ENCODE data around the gene DNAJB6.

DNA sequence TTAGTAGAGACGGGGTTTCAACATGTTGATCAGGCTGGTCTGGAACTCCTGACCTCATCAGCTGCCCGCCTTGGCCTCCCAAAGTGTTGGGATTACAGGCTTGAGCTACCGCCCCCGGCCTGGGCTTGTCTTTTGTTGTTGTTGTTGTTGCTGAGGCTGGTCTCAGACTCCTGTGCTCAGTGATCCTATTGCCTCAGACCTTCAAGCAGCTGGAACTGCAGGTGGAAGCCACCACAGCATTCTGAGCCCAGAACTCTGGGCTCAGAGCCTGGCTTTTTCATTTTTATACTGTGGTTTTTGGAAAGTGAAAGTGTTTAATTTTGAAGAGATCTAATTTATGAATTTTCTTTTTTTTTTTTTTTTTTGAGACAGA, 16.2 kb upstream of the DNAJB6 start:
- TF ChIP-seq, protein P1, sequence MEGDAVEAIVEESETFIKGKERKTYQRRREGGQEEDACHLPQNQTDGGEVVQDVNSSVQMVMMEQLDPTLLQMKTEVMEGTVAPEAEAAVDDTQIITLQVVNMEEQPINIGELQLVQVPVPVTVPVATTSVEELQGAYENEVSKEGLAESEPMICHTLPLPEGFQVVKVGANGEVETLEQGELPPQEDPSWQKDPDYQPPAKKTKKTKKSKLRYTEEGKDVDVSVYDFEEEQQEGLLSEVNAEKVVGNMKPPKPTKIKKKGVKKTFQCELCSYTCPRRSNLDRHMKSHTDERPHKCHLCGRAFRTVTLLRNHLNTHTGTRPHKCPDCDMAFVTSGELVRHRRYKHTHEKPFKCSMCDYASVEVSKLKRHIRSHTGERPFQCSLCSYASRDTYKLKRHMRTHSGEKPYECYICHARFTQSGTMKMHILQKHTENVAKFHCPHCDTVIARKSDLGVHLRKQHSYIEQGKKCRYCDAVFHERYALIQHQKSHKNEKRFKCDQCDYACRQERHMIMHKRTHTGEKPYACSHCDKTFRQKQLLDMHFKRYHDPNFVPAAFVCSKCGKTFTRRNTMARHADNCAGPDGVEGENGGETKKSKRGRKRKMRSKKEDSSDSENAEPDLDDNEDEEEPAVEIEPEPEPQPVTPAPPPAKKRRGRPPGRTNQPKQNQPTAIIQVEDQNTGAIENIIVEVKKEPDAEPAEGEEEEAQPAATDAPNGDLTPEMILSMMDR (IDR thresholded peaks at IDR 0.05): no peak
- TF ChIP-seq ZFX (IDR thresholded peaks at IDR 0.05; ENCODE audit: borderline replicate concordance): no peak

Data from 22Rv1 (cell line).